WERI-Rb-1 (cell line): ENCODE results near the gene CCL5.

Experiments used
- DNase-seq: peaks from one replicate; pipeline ENCODE4 v3.0.0-alpha.2; 2020
- H3K27ac ChIP-seq: fragments of 250-450 bp; sonication (Bioruptor Pico); 2 replicates; pipeline ENCODE4 v1.5.1; 2020; ENCODE audit warnings: mild to moderate bottlenecking, moderate library complexity
- H3K27me3 ChIP-seq: fragments of 250-450 bp; sonication (Bioruptor Pico); 2 replicates; pipeline ENCODE4 v1.5.1; 2021; ENCODE audit warnings: mild to moderate bottlenecking, low read depth, moderate library complexity; ENCODE audit not compliant: insufficient read depth, severe bottlenecking
- H3K36me3 ChIP-seq: fragments of 250-450 bp; sonication (Bioruptor Pico); 2 replicates; pipeline ENCODE4 v1.5.1; 2020; ENCODE audit warnings: mild to moderate bottlenecking, moderate library complexity
- H3K4me3 ChIP-seq: 2 replicates; pipeline ENCODE4 v1.5.1; 2011; ENCODE audit warnings: low read depth, mild to moderate bottlenecking, control low read depth, low read length
- H3K9me3 ChIP-seq: fragments of 250-450 bp; sonication (Bioruptor Pico); 2 replicates; pipeline ENCODE4 v1.5.1; 2021; ENCODE audit warnings: mild to moderate bottlenecking, moderate library complexity; ENCODE audit not compliant: severe bottlenecking
- TF ChIP-seq, protein P1 (sequence below): IDR thresholded peaks from 2 replicates; pipeline ENCODE4 v1.5.1; 2011; ENCODE audit warnings: low read depth, mild to moderate bottlenecking, control low read depth, inconsistent platforms, low read length

CCL5 gene

DNA sequence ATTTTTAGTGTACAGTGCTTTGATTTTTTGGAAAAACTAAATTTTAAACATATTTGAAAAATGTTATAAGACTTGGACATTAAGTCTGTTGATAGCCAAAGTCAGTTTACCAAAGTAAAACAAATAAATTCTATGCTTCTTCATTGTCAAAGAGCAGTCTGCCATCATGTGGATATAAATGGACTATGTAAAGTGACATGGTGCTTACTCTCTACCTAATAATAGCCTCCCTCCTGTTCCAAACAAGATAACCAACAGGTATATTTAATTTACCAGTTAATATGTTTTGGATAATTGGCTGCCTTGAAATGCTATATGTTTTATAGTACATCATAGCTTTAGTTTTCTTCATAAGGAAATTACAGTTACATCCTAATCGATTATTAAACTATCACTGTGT, 55.0 kb downstream of the CCL5 start:
- TF ChIP-seq, protein P1, sequence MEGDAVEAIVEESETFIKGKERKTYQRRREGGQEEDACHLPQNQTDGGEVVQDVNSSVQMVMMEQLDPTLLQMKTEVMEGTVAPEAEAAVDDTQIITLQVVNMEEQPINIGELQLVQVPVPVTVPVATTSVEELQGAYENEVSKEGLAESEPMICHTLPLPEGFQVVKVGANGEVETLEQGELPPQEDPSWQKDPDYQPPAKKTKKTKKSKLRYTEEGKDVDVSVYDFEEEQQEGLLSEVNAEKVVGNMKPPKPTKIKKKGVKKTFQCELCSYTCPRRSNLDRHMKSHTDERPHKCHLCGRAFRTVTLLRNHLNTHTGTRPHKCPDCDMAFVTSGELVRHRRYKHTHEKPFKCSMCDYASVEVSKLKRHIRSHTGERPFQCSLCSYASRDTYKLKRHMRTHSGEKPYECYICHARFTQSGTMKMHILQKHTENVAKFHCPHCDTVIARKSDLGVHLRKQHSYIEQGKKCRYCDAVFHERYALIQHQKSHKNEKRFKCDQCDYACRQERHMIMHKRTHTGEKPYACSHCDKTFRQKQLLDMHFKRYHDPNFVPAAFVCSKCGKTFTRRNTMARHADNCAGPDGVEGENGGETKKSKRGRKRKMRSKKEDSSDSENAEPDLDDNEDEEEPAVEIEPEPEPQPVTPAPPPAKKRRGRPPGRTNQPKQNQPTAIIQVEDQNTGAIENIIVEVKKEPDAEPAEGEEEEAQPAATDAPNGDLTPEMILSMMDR: no peak
- Histone ChIP-seq H3K27ac (no peak overlapping the region), H3K9me3 (no peaks in the 10 kb centered on the region), H3K36me3 (peaks cover 87% of the 10 kb centered on the region), H3K27me3 (no peaks in the 10 kb centered on the region), H3K4me3 (no peak overlapping the region)
- DNase-seq: no peak
